BLaER1 (cell line): Measurements from ENCODE around the gene RUFY3.

Experiments
- H3K27ac ChIP-seq: shearing (Covaris generic); formaldehyde crosslinking; 2 replicates; pipeline ENCODE4 v1.8.1; 2022
- H3K27me3 ChIP-seq: shearing (Covaris generic); formaldehyde crosslinking; 2 replicates; pipeline ENCODE4 v1.8.1; 2022
- H3K36me3 ChIP-seq: shearing (Covaris generic); formaldehyde crosslinking; 2 replicates; pipeline ENCODE4 v1.8.1; 2022
- H3K4me1 ChIP-seq: shearing (Covaris generic); formaldehyde crosslinking; 2 replicates; pipeline ENCODE4 v1.8.1; 2022
- H3K4me2 ChIP-seq: shearing (Covaris generic); formaldehyde crosslinking; 2 replicates; pipeline ENCODE4 v1.8.1; 2022
- H3K4me3 ChIP-seq: shearing (Covaris generic); formaldehyde crosslinking; 2 replicates; pipeline ENCODE4 v1.8.1; 2022
- H3K9ac ChIP-seq: shearing (Covaris generic); formaldehyde crosslinking; 2 replicates; pipeline ENCODE4 v1.8.1; 2022
- H3K9me3 ChIP-seq: shearing (Covaris generic); formaldehyde crosslinking; 2 replicates; pipeline ENCODE4 v1.8.1; 2022
- H4K20me1 ChIP-seq: shearing (Covaris generic); formaldehyde crosslinking; 2 replicates; pipeline ENCODE4 v1.8.1; 2022
- Cebpa-rat ChIP-seq: shearing (Covaris generic); IDR thresholded peaks from 2 replicates; pipeline ENCODE4 v1.8.1; 2022

RUFY3 gene

GRCh38 chr4:70747874-70748273 is 26.1 kb downstream of the RUFY3 start:
- no peaks in the 10 kb centered on the region for H4K20me1 ChIP-seq
- H3K27ac ChIP-seq = no peak overlapping the region
- no peak overlapping the region for H3K9ac ChIP-seq
- no peaks in the 10 kb centered on the region for H3K4me1 ChIP-seq
- no peaks in the 10 kb centered on the region for H3K9me3 ChIP-seq
- no peak overlapping the region for H3K4me2 ChIP-seq
- no peak overlapping the region for H3K4me3 ChIP-seq
- no peak for TF ChIP-seq Cebpa-rat
- no peaks in the 10 kb centered on the region for H3K36me3 ChIP-seq
- H3K27me3 ChIP-seq = no peaks in the 10 kb centered on the region

DNA sequence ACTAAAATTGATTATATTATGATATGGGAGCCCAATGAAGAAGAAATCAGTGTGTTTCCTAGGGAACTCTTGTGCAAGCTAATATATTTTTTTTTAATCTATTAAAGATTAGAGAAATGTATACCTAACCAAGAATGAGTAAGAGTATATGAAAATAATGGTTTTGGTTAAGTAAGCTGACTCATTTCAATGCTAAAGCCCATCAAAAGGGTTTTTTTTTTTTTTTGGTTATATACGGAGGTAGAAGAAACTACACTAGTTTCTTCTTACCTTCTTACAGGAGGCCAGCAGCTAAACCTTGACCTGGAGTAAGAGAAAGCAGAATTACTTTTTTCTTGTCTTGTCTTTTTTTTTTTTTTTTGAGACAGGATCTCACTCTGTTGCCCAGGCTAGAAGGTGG is 27.5 kb downstream of the RUFY3 start:
- H3K36me3 ChIP-seq = no peaks in the 10 kb centered on the region
- no peak overlapping the region for H3K4me2 ChIP-seq
- H3K4me3 ChIP-seq = no peak overlapping the region
- H3K4me1 ChIP-seq = no peaks in the 10 kb centered on the region
- H3K27me3 ChIP-seq = no peaks in the 10 kb centered on the region
- no peak overlapping the region for H3K27ac ChIP-seq
- no peak for TF ChIP-seq Cebpa-rat
- no peaks in the 10 kb centered on the region for H4K20me1 ChIP-seq
- no peaks in the 10 kb centered on the region for H3K9me3 ChIP-seq
- H3K9ac ChIP-seq = no peak overlapping the region

DNA sequence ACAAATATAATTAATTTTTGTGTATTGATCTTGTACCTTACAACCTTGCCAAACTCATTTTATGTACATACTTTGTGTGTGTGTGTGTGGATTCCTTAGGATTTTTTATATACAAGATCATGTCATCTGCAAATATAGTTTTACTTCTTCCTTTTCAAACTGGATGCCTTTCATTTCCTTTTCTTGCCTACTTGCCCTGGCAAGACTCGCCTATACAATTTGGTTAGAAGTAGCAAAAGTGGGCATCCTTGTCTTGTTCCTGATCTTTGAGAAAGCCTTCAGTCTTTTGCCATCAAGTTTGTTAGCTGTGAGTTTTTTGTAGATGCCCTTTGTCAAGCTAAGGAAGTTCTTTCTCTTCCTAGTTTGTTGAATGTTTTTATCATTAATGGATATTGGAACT is 30.5 kb downstream of the RUFY3 start:
- Histone ChIP-seq H3K9ac (no peak overlapping the region), H3K27me3 (no peaks in the 10 kb centered on the region), H3K9me3 (no peaks in the 10 kb centered on the region; the same call in 1 of the 2 replicates), H4K20me1 (no peaks in the 10 kb centered on the region), H3K4me3 (no peak overlapping the region), H3K36me3 (0 out of 2 replicates have a peak, but pooled peaks cover 4% of the 10 kb centered on the region), H3K4me1 (no peaks in the 10 kb centered on the region), H3K27ac (no peak overlapping the region), H3K4me2 (no peak overlapping the region)
- TF ChIP-seq Cebpa-rat = no peak

GRCh38 chr4:70753630-70754029 is 31.9 kb downstream of the RUFY3 start:
- H3K9me3 ChIP-seq = no peaks in the 10 kb centered on the region; the same call in 1 of the 2 replicates
- no peak overlapping the region for H3K4me3 ChIP-seq
- no peak overlapping the region for H3K9ac ChIP-seq
- TF ChIP-seq Cebpa-rat = no peak
- H3K36me3 ChIP-seq = 0 out of 2 replicates have a peak, but pooled peaks cover 4% of the 10 kb centered on the region
- no peaks in the 10 kb centered on the region for H3K4me1 ChIP-seq
- H3K4me2 ChIP-seq = no peak overlapping the region
- no peaks in the 10 kb centered on the region for H4K20me1 ChIP-seq
- no peaks in the 10 kb centered on the region for H3K27me3 ChIP-seq
- H3K27ac ChIP-seq = no peak overlapping the region

GRCh38 chr4:70754470-70754869 is 32.7 kb downstream of the RUFY3 start:
- Histone ChIP-seq H3K4me2 (no peak overlapping the region), H3K36me3 (0 out of 2 replicates have a peak, but pooled peaks cover 4% of the 10 kb centered on the region), H3K9ac (no peak overlapping the region), H3K27me3 (no peaks in the 10 kb centered on the region), H3K4me1 (no peaks in the 10 kb centered on the region), H3K9me3 (no peaks in the 10 kb centered on the region; the same call in 1 of the 2 replicates), H4K20me1 (no peaks in the 10 kb centered on the region), H3K4me3 (no peak overlapping the region), H3K27ac (no peak overlapping the region)
- no peak for TF ChIP-seq Cebpa-rat

DNA sequence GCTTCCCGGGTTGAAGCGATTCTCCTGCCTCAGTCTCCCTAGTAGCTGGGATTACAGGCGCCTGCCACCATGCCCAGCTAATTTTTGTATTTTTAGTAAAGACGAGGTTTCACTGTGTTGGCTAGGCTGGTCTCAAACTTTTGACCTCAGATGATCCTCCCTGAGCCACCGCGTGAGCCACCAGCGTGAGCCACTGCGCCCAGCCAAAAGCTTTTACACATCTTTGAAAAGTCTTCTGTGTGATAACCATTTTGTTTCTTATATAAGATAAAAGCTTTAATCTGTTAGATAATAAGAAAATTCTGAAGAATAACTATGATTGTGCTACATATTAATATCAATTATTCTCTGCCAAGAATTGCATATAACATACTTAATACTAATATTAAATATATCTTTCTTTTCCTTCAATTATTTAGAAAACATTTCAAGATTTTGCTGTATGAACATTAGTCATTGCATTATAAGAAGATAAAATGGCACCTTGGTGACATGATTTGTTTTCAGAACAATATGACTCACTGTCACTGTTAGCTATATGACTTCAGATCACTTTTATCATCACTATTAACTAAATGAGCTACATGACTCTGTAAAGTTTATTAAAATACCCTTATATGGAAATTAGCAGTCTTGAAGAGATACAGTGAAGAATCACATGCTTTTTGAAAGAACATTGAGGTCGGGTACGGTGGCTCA is 33.4 kb downstream of the RUFY3 start:
- H3K27me3 ChIP-seq = no peaks in the 10 kb centered on the region
- no peaks in the 10 kb centered on the region for H4K20me1 ChIP-seq
- no peak overlapping the region for H3K27ac ChIP-seq
- H3K4me1 ChIP-seq = no peaks in the 10 kb centered on the region
- H3K36me3 ChIP-seq = 0 out of 2 replicates have a peak, but pooled peaks cover 4% of the 10 kb centered on the region
- H3K4me3 ChIP-seq = no peak overlapping the region
- no peaks in the 10 kb centered on the region; the same call in 1 of the 2 replicates for H3K9me3 ChIP-seq
- no peak for TF ChIP-seq Cebpa-rat
- no peak overlapping the region for H3K4me2 ChIP-seq
- H3K9ac ChIP-seq = no peak overlapping the region

DNA sequence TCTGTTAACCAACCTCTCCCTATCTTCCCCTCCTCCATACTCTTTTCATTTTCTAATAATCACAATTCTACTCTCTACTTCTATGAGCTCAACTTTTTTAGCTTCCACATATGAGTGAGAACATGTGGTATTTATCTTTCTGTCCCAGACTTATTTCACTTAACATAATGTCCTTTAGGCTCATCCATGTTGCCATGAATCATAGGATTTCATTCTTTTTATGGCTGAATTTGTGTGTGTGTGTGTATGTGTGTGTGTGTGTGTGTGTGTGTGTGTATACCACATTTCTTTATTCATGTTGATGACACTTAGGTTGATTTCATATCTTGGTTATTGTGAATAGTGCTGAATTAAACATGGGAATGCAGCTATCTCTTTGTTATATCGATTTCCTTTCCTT is 37.4 kb downstream of the RUFY3 start:
- TF ChIP-seq Cebpa-rat = no peak
- H3K9me3 ChIP-seq = peaks cover 5% of the 10 kb centered on the region; the same call in 1 of the 2 replicates
- no peaks in the 10 kb centered on the region for H3K27me3 ChIP-seq
- H3K4me3 ChIP-seq = no peak overlapping the region
- H3K27ac ChIP-seq = no peak overlapping the region
- no peaks in the 10 kb centered on the region for H4K20me1 ChIP-seq
- no peak overlapping the region for H3K4me2 ChIP-seq
- no peaks in the 10 kb centered on the region for H3K4me1 ChIP-seq
- no peak overlapping the region for H3K9ac ChIP-seq
- H3K36me3 ChIP-seq = peaks cover 16% of the 10 kb centered on the region

DNA sequence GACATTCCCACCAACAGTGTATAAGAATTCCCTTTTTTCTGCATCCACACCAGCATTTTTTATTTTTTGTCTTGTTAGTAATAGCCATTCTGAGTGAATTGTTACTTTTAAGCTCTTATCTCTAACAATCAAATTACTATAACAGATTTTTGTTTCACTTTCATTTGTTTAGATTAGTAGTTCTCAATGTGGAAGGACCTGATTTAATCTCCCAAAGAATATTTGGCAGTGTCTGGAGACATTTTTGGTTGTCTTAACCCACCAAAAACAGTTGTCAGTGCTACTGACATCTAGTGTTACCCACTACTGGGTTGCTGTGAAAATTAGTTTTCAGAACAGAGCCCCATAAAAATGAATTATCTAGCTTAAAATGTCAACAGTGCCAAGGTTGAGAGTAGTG is 37.9 kb downstream of the RUFY3 start:
- Histone ChIP-seq H3K4me3 (no peak overlapping the region), H3K9ac (no peak overlapping the region), H3K27me3 (no peaks in the 10 kb centered on the region), H4K20me1 (no peaks in the 10 kb centered on the region), H3K4me1 (no peaks in the 10 kb centered on the region), H3K9me3 (peaks cover 9% of the 10 kb centered on the region; the same call in 1 of the 2 replicates), H3K36me3 (peaks cover 21% of the 10 kb centered on the region), H3K4me2 (no peak overlapping the region), H3K27ac (no peak overlapping the region)
- no peak for TF ChIP-seq Cebpa-rat

- no peak overlapping the region for H3K4me3 ChIP-seq
- no peaks in the 10 kb centered on the region for H3K4me1 ChIP-seq
- no peak overlapping the region for H3K9ac ChIP-seq
- H3K9me3 ChIP-seq = peaks cover 16% of the 10 kb centered on the region; the same call in 1 of the 2 replicates
- H3K36me3 ChIP-seq = peaks cover 28% of the 10 kb centered on the region
- no peaks in the 10 kb centered on the region for H4K20me1 ChIP-seq
- no peak overlapping the region for H3K4me2 ChIP-seq
- no peak for TF ChIP-seq Cebpa-rat
- H3K27ac ChIP-seq = no peak overlapping the region
- H3K27me3 ChIP-seq = no peaks in the 10 kb centered on the region
These were observed 38.9 kb downstream of the RUFY3 start for GRCh38 chr4:70760662-70761061.

- Histone ChIP-seq H3K27me3 (no peaks in the 10 kb centered on the region), H3K9me3 (peaks cover 16% of the 10 kb centered on the region; the same call in 1 of the 2 replicates), H3K36me3 (peaks cover 33% of the 10 kb centered on the region), H3K4me1 (no peaks in the 10 kb centered on the region), H3K27ac (no peak overlapping the region), H3K9ac (no peak overlapping the region), H3K4me2 (no peak overlapping the region), H4K20me1 (no peaks in the 10 kb centered on the region), H3K4me3 (no peak overlapping the region)
- no peak for TF ChIP-seq Cebpa-rat
These were observed 39.6 kb downstream of the RUFY3 start for GRCh38 chr4:70761276-70761816.
